H1 (cell line): ENCODE data around the gene ANAPC16. TPM values are rescaled to one million over a fixed set of nuclear protein-coding genes. Genes with fewer than 3 reads are reported as not detected.

Source experiments
- CTCF ChIA-PET: fragments of 300-600 bp; sonication (Branson Sonifier 250); formaldehyde crosslinking; loops from one replicate; lab custom pipeline; 2021; ENCODE audit not compliant: partially characterized antibody; lab: Charles Lee
- POLR2A ChIA-PET: fragments of 300-600 bp; sonication (Branson Sonifier 250); formaldehyde crosslinking; loops from one replicate; lab custom pipeline; 2021; ENCODE audit warnings: inconsistent platforms; ENCODE audit not compliant: partially characterized antibody; lab: Charles Lee
- DNase-seq, 2 experiments: peaks; one replicate each; pipeline versions ENCODE4 v3.0.0 to v3.0.0-alpha.2; 2010 to 2022; ENCODE audit warnings: low spot score in 2 of 2, low read depth in 1 of 2, mixed read lengths in 1 of 2
- FAIRE-seq: peaks from 2 replicates; lab custom pipeline; 2011; peaks lifted over from hg19 to GRCh38; lab: Jason Lieb, UNC
- H2AFZ ChIP-seq: 2 replicates; pipeline ENCODE4 v1.8.1; 2012; ENCODE audit warnings: low read length, inconsistent platforms
- H2AK5ac ChIP-seq: 2 replicates; pipeline ENCODE4 v1.6.1; 2013; ENCODE audit warnings: low read depth, low read length
- H2BK120ac ChIP-seq: replicated peaks from 2 replicates; pipeline ENCODE3; 2013; ENCODE audit warnings: low read depth, low read length, inconsistent platforms
- H2BK12ac ChIP-seq: 2 replicates; pipeline ENCODE4 v1.6.1; 2013; ENCODE audit warnings: low read depth, low read length
- H2BK15ac ChIP-seq: 2 replicates; pipeline ENCODE4 v1.6.1; 2013; ENCODE audit warnings: low read length
- H2BK20ac ChIP-seq: 2 replicates; pipeline ENCODE4 v1.6.1; 2013; ENCODE audit warnings: low read length
- H2BK5ac ChIP-seq: 2 replicates; pipeline ENCODE4 v1.6.1; 2013; ENCODE audit warnings: low read depth, low read length
- H3K14ac ChIP-seq: 2 replicates; pipeline ENCODE4 v1.6.1; 2013; ENCODE audit warnings: inconsistent platforms; ENCODE audit not compliant: insufficient read length
- H3K18ac ChIP-seq: 2 replicates; pipeline ENCODE4 v1.6.1; 2013; ENCODE audit warnings: low read length; ENCODE audit errors: extremely low read depth
- H3K23ac ChIP-seq: 2 replicates; pipeline ENCODE4 v1.6.1; 2013; ENCODE audit warnings: inconsistent platforms; ENCODE audit not compliant: insufficient read length
- H3K23me2 ChIP-seq: 2 replicates; pipeline ENCODE4 v1.6.1; 2013; ENCODE audit warnings: low read depth, low read length
- H3K27ac ChIP-seq: 2 replicates; pipeline ENCODE4 v1.6.1; 2011; ENCODE audit warnings: low read depth, low read length, inconsistent platforms
- H3K27me3 ChIP-seq, 4 experiments: replicated peaks in 1 of 4; 1 replicate in 1 of 4; 2 replicates in 3 of 4; pipeline versions ENCODE4 v1.6.1 to v1.8.1; 2011 to 2013; ENCODE audit warnings: low read length in 3 of 4, mild to moderate bottlenecking in 3 of 4, inconsistent platforms in 2 of 4, mixed read lengths in 2 of 4, moderate library complexity in 1 of 4; ENCODE audit not compliant: control insufficient read depth in 3 of 4, insufficient read depth in 3 of 4; ENCODE audit errors: extremely low read depth in 1 of 4
- H3K36me3 ChIP-seq, 4 experiments: 2 replicates each; pipeline versions ENCODE4 v1.6.1 to v1.8.1; 2011 to 2013; ENCODE audit warnings: mild to moderate bottlenecking in 4 of 4, low read length in 3 of 4, moderate library complexity in 2 of 4, control low read depth in 1 of 4, inconsistent platforms in 1 of 4; ENCODE audit not compliant: insufficient read depth in 4 of 4, control insufficient read depth in 2 of 4
- H3K4ac ChIP-seq: replicated peaks from 2 replicates; pipeline ENCODE3; 2013; ENCODE audit warnings: low read length, low read depth, mixed read lengths, inconsistent platforms; ENCODE audit not compliant: insufficient read length
- H3K4me1 ChIP-seq, 4 experiments: replicated peaks in 1 of 4; 1 replicate in 1 of 4; 2 replicates in 3 of 4; pipeline versions ENCODE4 v1.6.1 to v1.8.1; 2011 to 2013; ENCODE audit warnings: low read length in 3 of 4, inconsistent platforms in 2 of 4, mixed read lengths in 1 of 4; ENCODE audit not compliant: insufficient read depth in 4 of 4, control insufficient read depth in 3 of 4
- H3K4me2 ChIP-seq, 2 experiments: 2 replicates each; pipeline versions ENCODE4 v1.6.1 to v1.8.1; 2011 to 2013; ENCODE audit warnings: low read depth in 2 of 2, low read length in 2 of 2, control low read depth in 1 of 2, inconsistent platforms in 1 of 2, mild to moderate bottlenecking in 1 of 2; ENCODE audit not compliant: insufficient read depth in 1 of 2
- H3K4me3 ChIP-seq, 4 experiments: fragments of 200-600, 300-600 bp in 1 of 4; sonication (generic), shearing (Covaris generic), sonication (Bioruptor Twin) in 1 of 4; 2 replicates each; pipeline versions ENCODE4 v1.5.1 to v1.8.1; 2011 to 2016; ENCODE audit warnings: low read length in 4 of 4, low read depth in 3 of 4, control low read depth in 2 of 4, inconsistent platforms in 2 of 4, mild to moderate bottlenecking in 2 of 4, mixed read lengths in 1 of 4, moderate library complexity in 1 of 4; ENCODE audit not compliant: insufficient read depth in 2 of 4; ENCODE audit errors: extremely low read depth in 1 of 4
- H3K56ac ChIP-seq: replicated peaks from 2 replicates; pipeline ENCODE3; 2013; ENCODE audit warnings: low read depth, mild to moderate bottlenecking, mixed read lengths, low read length, inconsistent platforms; ENCODE audit not compliant: insufficient read length
- H3K79me1 ChIP-seq: 2 replicates; pipeline ENCODE4 v1.6.1; 2013; ENCODE audit warnings: low read depth, low read length, control low read depth
- H3K79me2 ChIP-seq, 2 experiments: 2 replicates each; pipeline versions ENCODE4 v1.6.1 to v1.8.1; 2012 to 2013; ENCODE audit warnings: low read length in 2 of 2, mild to moderate bottlenecking in 2 of 2, inconsistent platforms in 1 of 2; ENCODE audit not compliant: insufficient read depth in 2 of 2, control insufficient read depth in 1 of 2
- H3K9ac ChIP-seq, 4 experiments: replicated peaks in 1 of 4; 1 replicate in 1 of 4; 2 replicates in 3 of 4; pipeline versions ENCODE4 v1.6.1 to v1.8.1; 2011 to 2013; ENCODE audit warnings: low read depth in 3 of 4, low read length in 3 of 4, control low read depth in 2 of 4, mild to moderate bottlenecking in 2 of 4, moderate library complexity in 2 of 4, inconsistent platforms in 1 of 4; ENCODE audit errors: extremely low read depth in 1 of 4
- H3K9me3 ChIP-seq, 2 experiments: 2 replicates each; pipeline versions ENCODE4 v1.6.1 to v1.8.1; 2012 to 2013; ENCODE audit warnings: mild to moderate bottlenecking in 2 of 2, moderate library complexity in 2 of 2, control low read depth in 1 of 2, inconsistent platforms in 1 of 2, low read depth in 1 of 2, low read length in 1 of 2, mixed read lengths in 1 of 2; ENCODE audit not compliant: insufficient read depth in 2 of 2
- H4K20me1 ChIP-seq, 2 experiments: replicated peaks in 1 of 2; 2 replicates each; pipeline versions ENCODE3 to v1.8.1; 2011 to 2013; ENCODE audit warnings: inconsistent platforms in 2 of 2, low read length in 2 of 2, mild to moderate bottlenecking in 1 of 2; ENCODE audit not compliant: insufficient read depth in 2 of 2, control insufficient read depth in 1 of 2
- H4K5ac ChIP-seq: 2 replicates; pipeline ENCODE4 v1.6.1; 2013; ENCODE audit warnings: low read length, low read depth, mixed read lengths, inconsistent platforms; ENCODE audit not compliant: insufficient read length
- H4K8ac ChIP-seq: 2 replicates; pipeline ENCODE4 v1.8.0; 2013; ENCODE audit warnings: mild to moderate bottlenecking, moderate library complexity, low read length, inconsistent platforms; ENCODE audit not compliant: insufficient read depth; ENCODE audit errors: extremely low read depth
- H4K91ac ChIP-seq: replicated peaks from 2 replicates; pipeline ENCODE3; 2013; ENCODE audit warnings: low read length, mixed read lengths, inconsistent platforms; ENCODE audit not compliant: insufficient read length
- CBX8 ChIP-seq: fragments of 300-800, 300-1000 bp; sonication (generic); IDR thresholded peaks from 2 replicates; pipeline ENCODE4 v1.7.1; 2016; ENCODE audit warnings: low read depth, low read length, borderline replicate concordance
- EP300 ChIP-seq, 2 experiments: IDR thresholded peaks; 1 replicate in 1 of 2; 2 replicates in 1 of 2; pipeline ENCODE4 v1.6.1; 2011 to 2012; ENCODE audit warnings: low read depth in 2 of 2, low read length in 2 of 2, mild to moderate bottlenecking in 2 of 2, borderline replicate concordance in 1 of 2, inconsistent platforms in 1 of 2, moderate library complexity in 1 of 2
- EZH2 ChIP-seq: fragments of 200-600 bp; sonication (generic); IDR thresholded peaks from 2 replicates; pipeline ENCODE4 v1.7.1; 2012; ENCODE audit warnings: low read depth, mild to moderate bottlenecking, moderate library complexity, low read length, inconsistent platforms; ENCODE audit not compliant: severe bottlenecking
- SAP30 ChIP-seq: fragments of 300-600 bp; sonication (generic); IDR thresholded peaks from 2 replicates; pipeline ENCODE4 v1.7.1; 2012; ENCODE audit warnings: low read length, moderate library complexity, mild to moderate bottlenecking, inconsistent platforms; ENCODE audit not compliant: insufficient read depth, insufficient replicate concordance
- TAF1 ChIP-seq: IDR thresholded peaks from 2 replicates; pipeline ENCODE4 v1.6.1; 2011; ENCODE audit warnings: mild to moderate bottlenecking, low read depth, low read length
- WGBS, 2 experiments: shearing (Covaris generic) in 1 of 2; methylation state at CpG; one replicate each; pipeline versions ENCODE4 v1.1.6 to v1.1.7; 2013 to 2015; ENCODE audit warnings: low lambda C conversion rate in 2 of 2, mixed read lengths in 2 of 2, inconsistent platforms in 1 of 2, low coverage in 1 of 2, missing lambda C conversion rate in 1 of 2; ENCODE audit not compliant: insufficient replicate concordance in 2 of 2, insufficient coverage in 1 of 2, insufficient read length in 1 of 2; ENCODE audit errors: extremely low coverage in 1 of 2, missing lambda C conversion rate in 1 of 2; 5-methylcytosine and 5-hydroxymethylcytosine counted together
- polyA plus RNA-seq, 7 experiments: library from polyadenylated mRNA; depleted of rRNA in 3 of 7; stranded (reverse) in 5 of 7; unstranded in 2 of 7; fragments of >200 nt in 5 of 7; fragments of 200-250 nt in 2 of 7; gene quantifications; 1 replicate in 5 of 7; 2 replicates in 1 of 7; 4 replicates in 1 of 7; pipeline versions ENCODE4 v1.2.1 to v1.2.3, GENCODE V29; 2011 to 2013; ENCODE audit warnings: missing spikeins in 2 of 7, mixed read lengths in 2 of 7
- total RNA-seq: library from RNA; stranded (reverse); fragmentation: NEBNext Ultra II Directional; extraction: Animal tissue kit (Norgen Biotek cat#: 25700); gene quantifications from 2 replicates; pipeline ENCODE4 v1.2.1, GENCODE V29; 2021

The ANAPC16 gene
- total and polyA plus RNA-seq, 2 of the 8 experiments (the other 6 are each of a cell fraction or from before 2014, with no cell fraction given), result 53.1 to 57.4 TPM

DNA sequence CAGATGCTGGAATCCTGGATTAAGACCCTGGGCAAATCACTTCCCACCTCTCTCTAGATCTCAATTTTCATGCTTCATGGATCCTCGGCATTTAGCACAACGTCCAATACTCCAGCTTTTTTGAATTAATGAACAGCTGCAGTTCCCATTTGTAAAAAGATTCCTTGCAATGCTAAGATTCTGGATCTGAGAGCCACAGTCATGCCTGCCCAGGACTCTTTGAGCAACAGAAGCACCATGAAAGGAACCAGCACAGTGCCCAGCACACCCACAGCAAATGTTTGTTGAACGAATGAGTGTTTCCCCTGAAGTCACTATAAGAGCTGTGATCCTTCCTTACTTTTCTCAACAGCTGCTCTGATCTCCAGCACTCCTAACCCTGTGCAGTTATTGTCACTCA lies 37.2 kb downstream of the ANAPC16 start:
- no peak overlapping the region for H4K8ac ChIP-seq
- no peaks in the 10 kb centered on the region for H3K23me2 ChIP-seq
- no peak overlapping the region for H3K9ac ChIP-seq
- H3K27me3 ChIP-seq, result no peaks in the 10 kb centered on the region
- H3K79me1 ChIP-seq, result no peaks in the 10 kb centered on the region
- peaks cover 10 to 17% (median 14%) of the 10 kb centered on the region in 4 experiments for H3K4me1 ChIP-seq
- peak overlapping the region; percentile 15 for H4K91ac ChIP-seq
- no peaks in the 10 kb centered on the region for H4K20me1 ChIP-seq
- H2BK12ac ChIP-seq, result no peak overlapping the region
- H3K18ac ChIP-seq, result no peak overlapping the region
- H4K5ac ChIP-seq, result no peak overlapping the region
- no peak overlapping the region for H2BK5ac ChIP-seq
- ChIA-PET CTCF (interaction anchor here (0.6 to 1.5 kb wide), 7 partner anchors 22 to 296 kb away, joined by 3 to 6 read pairs (median 3); no protein-coding TSS in a partner anchor), POLR2A (interaction anchor here (0.9 to 24.2 kb wide), 5 partner anchors 16 to 480 kb away, joined by 3 to 673 read pairs (median 4); partner anchors contain the start of gene DDIT4)
- no peak overlapping the region for H2AFZ ChIP-seq
- no peak for DNase-seq
- no peak overlapping the region for H3K4me3 ChIP-seq
- no peaks in the 10 kb centered on the region for H3K9me3 ChIP-seq
- 97% methylated on average over 3 of the region's 3 CpGs; no CpG with 5 or more reads in 1 of the 2 experiments for WGBS, 2 experiments
- H2BK15ac ChIP-seq, result 0 out of 2 replicates have a peak overlapping the region, but pooled peaks have one; percentile 83
- H2BK20ac ChIP-seq, result no peak overlapping the region
- H3K36me3 ChIP-seq, result no peaks in the 10 kb centered on the region
- H3K4ac ChIP-seq, result no peak overlapping the region
- H3K14ac ChIP-seq, result no peak overlapping the region
- H3K27ac ChIP-seq, result no peak overlapping the region
- H3K79me2 ChIP-seq, result no peaks in the 10 kb centered on the region
- TF ChIP-seq CBX8, result no peak
- TF ChIP-seq EZH2, result no peak
- no peak for TF ChIP-seq EP300 (IDR thresholded peaks at IDR 0.05; ENCODE audit: borderline replicate concordance in 1 of 2, low read depth in 2 of 2, low read length in 2 of 2)
- no peak for TF ChIP-seq SAP30
- no peak for TF ChIP-seq TAF1
- TF ChIP-seq, all 59 proteins: peak for 0
- no peak for FAIRE-seq
- no peak overlapping the region for H3K23ac ChIP-seq
- H3K56ac ChIP-seq, result no peak overlapping the region
- H2BK120ac ChIP-seq, result no peak overlapping the region
- no peak overlapping the region for H2AK5ac ChIP-seq
- no peak overlapping the region for H3K4me2 ChIP-seq
